HG03354 (cell line): Measurements from ENCODE around the gene KANSL3.
A peak's percentile ranks its signal among the peaks of the same experiment; 100 is the strongest.
"Not testable (repeated sequence)": the region's sequence is repeated elsewhere in the genome, so short reads cannot be mapped to it uniquely, and the experiment has no call there.

Experiments used
- ATAC-seq: cut with Tn5 transposase; IDR thresholded peaks from one replicate; pipeline ENCODE4 v1.9.1; 2021; ENCODE audit warnings: mild to moderate bottlenecking; ENCODE audit not compliant: unreplicated experiment, poor library complexity, severe bottlenecking

Gene KANSL3

DNA sequence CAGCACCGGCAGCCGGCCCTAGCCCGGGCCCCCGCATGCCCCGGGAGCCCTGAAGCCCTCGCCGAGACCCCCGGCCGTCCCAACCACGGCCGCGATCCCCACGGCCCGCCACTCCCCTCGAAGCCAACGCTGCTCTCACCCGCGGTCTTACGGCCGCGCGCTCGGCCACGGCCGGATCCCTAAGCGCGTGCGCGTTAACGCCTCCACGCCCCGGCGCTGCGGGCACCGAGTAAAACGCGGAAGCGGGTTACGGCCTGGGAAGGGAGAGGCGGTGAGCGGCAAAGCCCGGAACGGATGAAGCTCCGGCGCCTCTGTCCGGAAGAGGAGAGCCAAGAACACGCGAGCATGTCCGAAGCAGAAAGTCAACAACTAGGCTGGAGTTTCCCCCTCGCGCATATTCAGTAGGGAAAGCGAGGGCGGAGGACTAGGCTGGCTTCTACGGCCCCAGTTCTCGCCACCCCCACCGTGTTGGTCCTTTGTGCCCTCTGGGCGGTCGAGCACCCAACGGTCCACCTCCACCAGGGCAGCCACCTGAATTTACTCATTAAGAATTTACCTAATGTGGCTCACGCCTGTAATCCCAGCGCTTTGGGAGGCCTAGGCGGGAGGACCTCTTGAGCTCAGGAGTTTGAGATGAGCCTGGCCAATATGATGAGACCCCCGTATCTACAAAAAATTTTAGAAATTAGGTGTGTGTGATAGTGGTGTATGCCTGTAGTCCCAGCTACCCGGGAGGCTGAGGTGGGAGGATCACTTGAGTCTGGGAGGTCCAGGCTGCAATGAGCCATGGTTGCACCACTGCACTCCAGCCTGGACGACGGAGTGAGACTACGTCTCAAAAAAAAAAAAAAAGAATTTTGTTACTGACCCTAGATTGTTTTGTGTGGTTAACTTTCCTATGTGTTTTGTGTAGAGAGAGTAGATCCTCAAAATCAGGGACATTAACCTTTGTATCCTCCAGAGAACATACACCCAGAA, at the start of gene KANSL3:
TSS of gene KANSL3 (minus strand) at position 169 of the 978 bp plus-strand sequence. CDS start 1,177 bp downstream, outside the sequence.
- ATAC-seq = peak; percentile 77

DNA sequence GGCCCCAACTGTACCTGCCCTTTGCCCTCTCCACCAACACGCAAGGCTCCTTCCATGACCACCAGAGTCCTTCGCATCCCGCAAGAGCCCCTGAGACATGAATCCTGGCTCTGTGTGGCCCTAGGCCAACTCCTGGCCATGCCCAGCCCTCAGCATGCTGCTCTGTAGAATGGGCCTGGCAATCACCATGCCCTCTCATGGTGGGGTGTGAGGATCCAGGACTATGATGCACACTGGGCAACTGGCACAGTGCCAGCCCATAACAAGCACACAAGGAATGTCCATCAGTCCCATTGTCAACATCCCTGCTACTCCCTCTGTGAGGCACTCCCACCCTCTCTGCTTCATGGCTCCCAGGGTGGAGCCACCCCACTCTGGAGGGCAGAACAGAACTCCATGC, 49.2 kb upstream of the KANSL3 start:
- ATAC-seq = no peak

DNA sequence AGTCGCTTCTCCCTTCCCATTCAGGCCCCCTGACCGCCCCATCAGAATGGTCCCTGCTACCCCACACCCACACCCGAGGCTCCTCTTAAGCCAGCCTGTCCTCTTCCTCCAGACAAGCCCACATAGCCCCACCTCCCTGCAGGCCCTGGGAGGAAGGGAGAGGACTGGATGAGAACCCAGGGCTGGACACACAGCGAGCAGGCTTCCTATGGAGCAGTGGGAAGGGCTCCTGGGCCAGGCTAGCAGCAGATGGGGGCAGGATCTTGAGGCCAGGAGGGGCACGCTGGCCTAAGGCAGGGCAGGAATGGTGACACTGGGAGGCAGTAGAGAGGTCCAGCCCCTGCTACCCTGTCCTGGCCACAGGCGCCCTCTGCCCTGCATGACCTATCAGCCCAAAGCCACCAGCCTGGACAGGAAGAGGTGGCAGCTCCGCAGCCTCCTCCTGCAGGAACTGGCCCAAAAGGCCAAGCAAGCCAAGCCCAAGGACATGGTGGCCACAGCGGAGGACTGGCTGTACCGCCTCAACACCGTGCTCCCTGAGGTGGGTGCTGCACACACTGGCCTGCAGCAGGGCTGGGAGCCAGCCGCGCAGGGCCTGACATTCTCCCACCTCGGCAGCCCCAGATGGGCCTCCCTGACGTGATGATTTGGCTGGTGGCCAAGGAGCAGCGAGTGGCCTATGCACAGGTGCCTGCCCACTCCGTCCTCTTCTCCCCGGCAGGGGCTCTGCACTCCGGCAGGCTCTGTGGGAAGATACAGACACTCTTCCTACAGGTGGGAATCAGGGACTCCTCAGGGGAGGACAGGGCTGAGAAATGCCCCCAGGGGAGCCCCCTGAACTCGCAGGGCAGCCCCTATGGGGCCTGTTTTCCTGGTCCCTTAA, 47.7 kb upstream of the KANSL3 start:
- no peak for ATAC-seq

DNA sequence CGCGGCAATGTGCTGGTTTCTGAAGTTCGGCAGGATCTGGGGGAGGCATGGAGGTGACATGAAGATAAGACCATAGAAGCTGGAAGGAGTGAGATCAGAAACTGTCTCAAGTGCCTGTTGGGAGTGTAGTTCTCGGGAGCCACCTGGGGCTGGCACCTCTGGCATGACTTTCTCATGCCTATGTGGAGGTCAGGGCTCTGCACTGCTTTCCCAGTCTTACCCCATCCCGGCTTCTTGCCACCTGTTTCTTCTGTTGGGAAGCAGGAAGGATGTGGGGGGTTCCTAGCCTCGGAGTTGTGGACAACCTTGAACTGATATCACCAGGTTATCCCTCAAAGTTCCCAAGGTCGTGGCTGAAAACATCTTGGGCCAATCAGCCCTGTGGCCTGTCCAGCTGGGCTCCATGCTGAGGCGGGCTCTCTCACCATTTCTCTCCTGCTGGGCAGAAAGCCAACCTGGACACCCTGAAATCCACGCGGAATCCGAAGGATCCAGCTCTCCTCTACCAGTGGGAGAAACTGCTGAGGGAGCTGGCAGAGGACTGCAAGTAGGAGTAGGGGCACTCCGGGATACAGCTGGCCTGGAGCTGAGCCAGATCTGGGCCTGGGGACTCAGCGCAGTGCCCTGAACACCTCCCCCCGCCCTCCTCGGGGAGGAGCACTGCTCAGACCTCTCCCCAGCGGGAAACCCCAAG, 46.9 kb upstream of the KANSL3 start:
- ATAC-seq = no peak

DNA sequence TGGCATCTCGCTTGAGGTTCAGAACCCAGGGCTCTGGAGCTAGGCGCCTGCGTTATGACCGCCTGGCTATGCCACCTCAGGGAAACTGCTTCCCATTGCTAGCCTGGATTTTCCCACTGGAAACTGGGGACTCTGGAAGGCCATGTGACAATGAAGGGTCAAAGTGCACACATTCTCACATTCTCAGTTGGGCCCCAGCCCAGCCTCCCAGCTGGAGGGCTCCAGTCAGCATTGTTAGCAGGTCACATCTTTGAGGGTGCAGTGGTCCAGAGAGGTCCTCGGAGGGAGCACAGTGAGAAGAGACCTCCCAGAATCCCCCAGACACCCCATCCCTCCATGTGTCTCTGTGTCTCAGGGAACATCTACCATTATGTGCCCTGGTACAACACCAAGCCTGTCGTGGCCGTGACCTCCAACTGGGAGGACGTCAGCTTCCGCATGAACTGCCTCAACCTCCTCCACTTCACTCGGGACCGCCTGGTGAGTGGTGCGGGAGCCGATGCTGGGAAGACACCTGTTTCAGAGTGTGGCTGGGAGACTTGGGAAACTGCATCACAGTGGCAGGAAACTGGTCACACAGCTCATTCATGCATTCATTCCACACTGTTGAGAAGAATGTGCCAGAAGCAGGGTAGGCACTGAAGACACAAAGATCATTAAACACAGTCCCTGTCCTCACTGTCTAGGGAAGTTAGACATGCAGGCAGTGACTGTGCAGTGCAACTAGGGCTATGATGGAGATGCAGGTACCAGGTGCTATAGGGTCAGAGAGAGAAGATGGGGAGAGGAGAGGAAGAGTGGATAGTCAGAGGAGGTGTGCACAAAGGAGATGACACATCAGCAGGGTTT, 46.1 kb upstream of the KANSL3 start:
- ATAC-seq = no peak

DNA sequence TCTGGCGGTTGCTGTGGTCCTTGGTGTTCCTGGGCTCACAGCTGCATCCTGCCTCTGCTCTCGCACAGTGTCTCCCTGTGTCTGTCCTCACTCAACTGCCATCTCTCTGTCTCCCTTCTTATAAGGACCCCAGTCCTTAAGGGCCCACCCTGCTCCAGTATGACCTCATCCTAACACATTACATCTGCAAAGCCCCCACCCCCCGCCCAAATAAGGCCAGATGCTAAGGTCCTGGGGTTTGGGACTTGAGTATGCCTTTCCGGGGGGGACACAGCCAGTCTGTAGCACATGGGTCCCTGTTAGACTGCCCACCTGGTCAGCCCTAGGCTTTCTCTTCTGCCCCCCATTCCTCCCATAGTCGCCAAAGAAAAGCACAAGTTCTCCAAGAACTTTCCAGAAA, 45.2 kb upstream of the KANSL3 start:
- no peak for ATAC-seq

DNA sequence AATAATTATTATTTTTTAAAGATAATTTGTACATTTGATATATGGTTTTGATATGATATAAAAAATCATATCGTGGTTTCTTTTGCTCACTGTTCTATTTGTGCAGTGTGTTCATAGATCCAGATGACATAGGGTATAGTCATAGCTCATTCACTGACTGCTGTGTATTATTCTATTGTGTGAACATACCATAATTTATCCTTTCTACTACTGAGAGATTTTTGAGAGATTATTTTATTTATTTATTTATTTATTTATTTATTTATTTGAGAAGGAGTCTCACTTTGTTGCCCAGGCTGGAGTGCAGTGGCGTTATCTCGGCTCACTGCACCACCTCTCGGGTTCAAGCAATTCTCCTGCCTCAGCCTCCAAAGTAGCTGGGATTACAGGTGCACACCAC, 43.4 kb upstream of the KANSL3 start:
- no peak for ATAC-seq

DNA sequence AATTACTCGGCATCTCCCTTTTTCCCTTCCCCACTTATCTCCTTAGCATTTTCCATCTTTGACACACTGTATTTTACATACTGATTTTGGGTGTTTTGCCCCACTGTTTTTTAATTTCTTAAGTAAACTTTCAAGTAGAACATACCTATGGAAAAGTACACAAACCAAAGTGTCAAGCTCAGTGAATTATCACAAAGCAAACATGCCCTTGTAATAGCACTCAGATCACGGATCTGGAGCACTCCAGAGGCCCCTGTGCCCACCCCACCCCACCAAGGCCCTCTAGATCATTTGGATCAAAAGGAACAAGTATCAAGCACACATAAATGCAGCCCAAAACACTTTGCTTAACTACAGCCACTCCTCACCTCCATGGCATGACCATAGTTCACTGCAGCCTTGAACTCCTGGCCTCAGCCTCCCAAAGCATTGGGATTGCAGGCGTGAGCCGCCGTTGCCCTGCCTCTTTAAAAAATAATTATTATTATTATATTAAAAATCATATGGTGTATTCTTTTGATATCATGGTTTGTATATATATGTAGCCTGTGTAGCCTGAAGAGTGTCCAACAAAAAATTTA, 42.5 kb upstream of the KANSL3 start:
- ATAC-seq = no peak

DNA sequence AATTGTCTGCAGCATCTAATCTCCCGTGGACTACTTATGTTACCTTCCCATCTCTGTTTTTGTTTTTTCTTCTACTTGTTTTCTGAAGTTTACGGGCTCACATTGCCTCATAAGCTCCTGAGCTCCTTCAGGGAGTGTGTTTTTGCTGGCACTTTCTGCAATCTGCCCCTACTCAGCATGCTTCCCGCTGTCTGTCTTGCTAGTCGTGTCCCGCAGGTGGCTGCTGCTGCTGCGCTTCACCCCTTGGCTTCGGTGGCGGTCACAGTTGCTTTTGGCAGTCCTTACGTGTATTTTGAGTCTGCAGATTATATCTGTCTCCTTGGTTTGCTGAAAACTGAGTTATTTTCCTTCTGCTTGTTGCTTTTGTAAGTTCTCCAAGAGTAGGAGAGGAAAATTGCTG, 41.7 kb upstream of the KANSL3 start:
- no peak for ATAC-seq

DNA sequence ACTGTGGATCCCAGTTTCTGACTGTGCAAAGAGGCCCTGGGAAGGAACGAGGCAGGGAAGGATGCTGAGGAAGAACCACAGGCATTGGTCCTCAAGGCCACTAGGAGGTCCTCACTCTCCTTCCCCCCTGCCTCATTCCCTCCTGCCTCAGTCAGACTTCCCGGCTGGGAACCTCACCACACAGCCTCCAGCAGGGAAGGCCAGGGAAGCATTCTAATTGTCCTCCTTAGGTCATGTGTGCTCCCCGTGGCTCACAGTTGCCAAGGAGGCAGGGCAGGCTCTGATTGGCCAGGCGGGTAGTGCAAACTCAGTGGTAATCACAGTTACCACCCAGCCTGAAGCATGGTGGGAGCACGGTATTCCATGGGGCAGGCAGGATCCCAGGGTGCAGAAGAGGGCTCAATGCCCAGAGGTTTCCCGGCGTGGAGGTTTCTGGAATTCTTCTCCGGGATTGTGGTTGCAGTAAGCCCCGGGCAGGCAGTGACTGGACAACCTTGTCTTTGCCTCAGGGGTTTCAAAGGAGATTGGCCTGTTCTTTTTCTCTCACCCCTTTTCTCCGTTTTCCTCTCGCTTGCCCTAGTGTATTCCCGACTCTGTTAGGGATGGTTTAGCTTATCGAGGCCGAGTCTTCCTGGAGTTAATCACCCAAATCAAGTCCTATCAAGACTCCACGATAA, 31.6 kb upstream of the KANSL3 start:
- ATAC-seq = no peak

DNA sequence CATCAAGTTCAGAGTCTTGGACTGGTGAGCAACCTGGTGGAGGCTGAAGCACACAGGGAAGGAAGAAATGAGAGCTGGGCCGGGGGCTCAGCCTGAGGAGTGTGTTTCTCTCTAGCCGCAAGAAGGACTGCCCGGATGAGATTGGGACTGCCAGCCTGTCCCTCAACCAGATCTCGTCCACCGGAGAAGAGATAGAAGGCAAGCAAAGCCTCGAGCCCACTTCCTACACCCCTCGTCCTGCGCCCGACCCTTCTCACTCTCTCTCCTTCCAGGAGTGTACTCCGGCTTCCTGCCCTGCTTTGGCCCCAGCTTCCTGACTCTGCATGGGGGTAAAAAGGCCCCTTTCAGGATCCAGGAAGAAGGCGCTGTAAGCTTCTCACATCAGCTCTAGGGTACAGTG, 30.7 kb upstream of the KANSL3 start:
- no peak for ATAC-seq

DNA sequence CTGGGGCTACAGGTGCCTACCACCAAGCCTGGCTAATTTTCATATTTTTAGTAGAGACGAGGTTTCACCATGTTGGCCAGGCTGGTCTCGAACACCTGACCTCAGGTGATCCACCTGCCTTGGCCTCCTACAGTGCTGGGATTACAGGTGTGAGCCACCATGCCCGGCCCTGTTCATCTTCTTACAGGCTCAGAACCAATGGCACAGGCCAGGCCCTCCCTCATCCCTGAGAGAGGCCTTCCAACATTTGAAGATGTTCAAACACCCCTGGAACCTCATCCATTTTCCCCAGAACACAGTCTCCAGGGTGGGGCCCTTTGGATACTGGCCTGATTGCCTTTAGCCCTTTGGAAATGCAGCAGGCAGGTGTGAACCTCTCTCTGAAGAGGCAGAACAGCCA, 27.6 kb upstream of the KANSL3 start:
- ATAC-seq = not testable (repeated sequence)

DNA sequence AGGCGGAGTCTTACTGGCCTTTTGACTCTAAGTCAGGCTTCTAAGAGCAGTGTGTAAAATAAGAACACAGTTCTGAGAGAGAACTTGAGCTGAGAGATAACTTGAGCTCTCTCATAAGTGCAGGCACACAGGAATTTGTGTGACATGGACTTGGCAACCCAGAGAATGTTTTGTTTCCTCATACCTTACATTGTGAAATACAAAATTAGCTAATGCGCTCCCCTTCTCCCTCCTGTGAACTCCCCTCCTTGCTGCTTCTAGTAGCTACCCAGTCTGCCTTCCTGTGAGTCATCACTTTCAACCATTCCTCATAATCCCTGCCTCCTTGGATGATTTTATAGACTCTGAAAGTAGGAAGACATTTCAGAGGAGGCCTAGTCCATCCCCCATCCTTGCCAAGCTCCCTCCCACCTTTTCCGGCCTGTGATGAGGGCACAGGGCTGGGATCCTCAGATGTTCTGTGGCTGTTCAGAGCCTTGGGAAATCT, 27.0 kb upstream of the KANSL3 start:
- no peak for ATAC-seq

DNA sequence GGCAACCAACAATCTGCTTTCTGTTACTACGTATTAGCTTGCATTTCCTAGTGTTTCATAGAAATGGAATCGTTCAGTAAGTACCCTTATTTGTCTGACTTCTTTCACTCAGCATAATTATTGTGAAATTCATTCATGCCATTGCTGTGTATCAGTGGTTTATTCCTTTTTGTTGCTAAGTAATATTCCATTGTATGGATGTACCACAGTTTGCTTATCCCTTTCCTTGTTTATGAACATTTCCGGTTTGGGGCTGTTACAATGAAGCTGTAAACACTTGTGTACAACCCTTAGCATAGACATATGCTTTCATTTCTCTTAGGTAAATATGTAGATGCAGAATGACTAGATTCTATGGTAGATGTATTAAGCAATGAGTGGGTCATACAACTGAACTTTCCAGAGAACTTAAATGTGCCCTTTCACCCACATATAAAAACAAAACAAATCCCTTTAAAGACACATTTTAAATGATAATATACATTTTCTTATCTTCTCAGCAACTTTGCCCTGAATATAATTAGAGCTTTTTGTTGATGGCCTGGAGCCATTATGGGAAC, 26.3 kb upstream of the KANSL3 start:
- ATAC-seq = no peak

DNA sequence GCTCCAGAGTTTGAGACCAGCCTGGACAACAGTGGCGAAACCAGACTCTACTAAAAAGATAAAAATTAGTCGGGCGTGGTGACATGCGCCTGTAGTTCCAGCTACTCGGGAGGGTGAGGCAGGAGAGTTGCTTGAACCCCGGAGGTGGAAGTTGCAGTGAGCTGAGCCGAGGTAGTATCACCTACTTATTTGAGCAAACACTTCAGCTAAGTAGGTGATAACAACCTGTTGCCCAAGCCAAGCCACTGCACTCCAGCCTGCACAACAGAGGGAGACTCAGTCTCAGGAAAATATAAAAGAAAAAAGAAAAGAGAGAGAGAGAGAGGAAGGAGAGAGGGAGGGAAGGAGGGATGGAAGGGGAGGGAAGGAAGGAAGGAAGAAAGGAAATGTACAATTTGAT, 25.7 kb upstream of the KANSL3 start:
- no peak for ATAC-seq

DNA sequence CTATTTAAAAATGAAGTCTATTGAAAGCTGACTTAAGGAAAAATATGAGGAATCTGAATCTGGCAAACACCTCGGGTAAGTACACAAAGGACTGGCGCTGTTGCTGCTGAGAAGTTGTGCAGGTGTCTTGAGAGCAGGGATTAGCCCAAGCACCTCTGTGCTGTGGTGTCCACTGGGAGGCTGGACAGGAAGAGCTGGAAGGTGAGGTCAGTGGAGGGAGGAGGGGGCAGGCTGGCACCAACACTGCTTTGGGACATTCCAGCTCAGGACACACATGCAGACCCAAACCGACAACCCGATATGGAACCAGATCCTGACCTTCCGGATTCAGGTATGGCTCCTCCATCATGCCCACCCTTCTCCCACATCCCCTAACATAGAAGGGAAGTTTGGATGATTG, 25.1 kb upstream of the KANSL3 start:
- no peak for ATAC-seq

DNA sequence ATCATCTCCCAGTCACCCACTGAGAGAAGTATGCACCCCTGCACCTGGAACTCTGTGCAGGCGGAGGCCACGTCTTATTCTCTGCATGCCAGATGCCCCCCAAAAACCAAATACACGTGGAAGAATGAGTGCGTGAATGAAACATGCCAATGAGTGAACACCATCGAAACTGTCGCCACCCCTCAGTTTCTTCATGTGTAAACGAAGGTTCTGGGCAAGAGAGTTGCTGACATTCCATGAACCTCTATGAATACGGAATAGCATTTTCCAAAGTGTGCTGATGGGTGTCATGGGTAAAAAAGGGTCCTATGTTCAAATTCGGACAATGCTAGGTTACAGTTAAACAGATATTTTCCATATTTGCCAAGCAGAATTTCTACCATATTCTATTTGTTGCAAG, 24.2 kb upstream of the KANSL3 start:
- no peak for ATAC-seq

DNA sequence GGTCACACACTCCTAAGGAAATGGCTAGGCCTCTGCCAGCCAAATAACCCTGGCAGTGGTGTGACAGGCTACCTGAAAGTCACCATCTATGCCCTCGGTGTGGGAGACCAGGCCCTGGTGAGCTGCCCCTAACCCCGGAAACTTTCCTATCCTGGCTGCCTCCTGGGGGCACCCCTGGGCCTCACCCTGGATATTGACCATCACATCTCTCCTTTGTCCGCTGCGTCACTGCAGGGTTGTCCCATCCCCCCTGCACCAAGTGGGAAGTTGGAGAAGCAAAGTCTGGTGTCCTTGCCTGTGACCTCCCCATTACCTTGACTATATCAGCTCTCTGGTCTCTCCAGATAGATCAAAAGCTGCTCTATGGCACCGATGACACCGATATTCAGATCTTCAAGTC, 23.2 kb upstream of the KANSL3 start:
- ATAC-seq = no peak
